GM12801 (cell line): ENCODE measurements around the gene LTBR.

Source experiments
- CTCF ChIP-seq: IDR thresholded peaks from one replicate; pipeline ENCODE4 v1.5.1; 2011; ENCODE audit warnings: control low read depth; ENCODE audit not compliant: insufficient read length; ENCODE audit errors: extremely low read depth

Gene LTBR

GRCh38 chr12:6345319-6346091 lies 38.5 kb upstream of the LTBR start:
- no peak for TF ChIP-seq CTCF

GRCh38 chr12:6346235-6346832 lies 37.6 kb upstream of the LTBR start:
- TF ChIP-seq CTCF = no peak

GRCh38 chr12:6346942-6347341 lies 37.0 kb upstream of the LTBR start:
- TF ChIP-seq CTCF = no peak

GRCh38 chr12:6347367-6348338 lies 36.3 kb upstream of the LTBR start:
- TF ChIP-seq CTCF = no peak

GRCh38 chr12:6351622-6352021 lies 32.3 kb upstream of the LTBR start:
- no peak for TF ChIP-seq CTCF

DNA sequence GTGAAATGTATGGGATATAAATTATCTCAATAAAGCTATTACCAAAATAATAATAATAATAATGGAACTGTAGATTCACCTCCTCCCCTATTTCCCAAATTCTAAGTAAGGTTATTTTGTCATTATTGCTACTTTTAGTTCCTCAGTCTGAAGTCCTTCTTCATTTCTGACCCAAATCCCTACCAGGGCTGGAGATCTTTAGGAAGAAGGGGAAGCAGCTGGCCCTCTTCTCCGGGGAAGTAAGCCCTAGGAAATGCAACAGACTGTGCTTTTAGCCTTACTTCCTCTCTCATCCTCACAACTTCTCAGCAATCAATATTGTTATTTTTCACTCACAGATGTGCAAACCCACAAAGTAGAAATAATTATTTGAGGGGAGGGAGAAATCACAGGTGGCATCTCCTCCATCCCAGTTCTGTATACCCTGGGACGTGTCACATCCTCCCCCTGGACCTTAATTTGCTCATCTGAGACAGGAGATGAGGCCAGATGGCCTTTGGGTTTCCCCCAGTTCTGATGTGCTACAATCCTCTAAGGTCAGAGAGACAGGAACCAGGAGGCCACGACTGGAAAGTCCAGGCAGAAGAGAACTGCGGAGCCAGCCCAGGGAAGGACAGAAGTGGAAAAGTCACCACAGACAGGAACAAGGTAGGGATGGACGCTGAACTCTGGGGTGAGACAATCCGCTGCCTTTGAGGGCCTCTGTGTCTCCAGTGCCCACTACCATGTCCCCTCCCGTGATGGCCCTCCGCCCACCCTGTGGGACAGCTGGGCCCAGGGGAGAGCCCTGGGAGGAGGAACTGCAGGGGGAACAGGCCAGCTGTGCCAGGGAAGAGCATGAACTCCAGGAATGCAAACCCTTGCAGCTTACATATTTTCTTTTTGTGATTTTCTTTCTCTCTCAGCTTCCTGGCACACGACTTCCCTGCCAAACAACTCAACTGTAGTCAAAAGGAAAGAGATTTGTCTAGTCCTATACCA lies 31.5 kb upstream of the LTBR start:
- no peak for TF ChIP-seq CTCF
